Adipocyte (in vitro differentiated cells): ENCODE measurements around the gene CLDN3.

ENCODE experiments used
- DNase-seq: peaks from one replicate; pipeline ENCODE4 v3.0.0-alpha.2; 2015; ENCODE audit warnings: low read depth
- H3K27me3 ChIP-seq: replicated peaks from 2 replicates; pipeline ENCODE4 v1.7.0; 2013; ENCODE audit warnings: mild to moderate bottlenecking, low read length, moderate library complexity; ENCODE audit not compliant: control insufficient read depth, insufficient read depth
- H3K36me3 ChIP-seq: 2 replicates; pipeline ENCODE4 v1.7.0; 2013; ENCODE audit warnings: low read length, mild to moderate bottlenecking, moderate library complexity; ENCODE audit not compliant: control insufficient read depth, insufficient read depth, severe bottlenecking
- H3K4me1 ChIP-seq: 2 replicates; pipeline ENCODE4 v1.7.0; 2013; ENCODE audit warnings: mild to moderate bottlenecking, low read length, moderate library complexity; ENCODE audit not compliant: control insufficient read depth, insufficient read depth
- H3K4me3 ChIP-seq: 2 replicates; pipeline ENCODE4 v1.7.0; 2013; ENCODE audit warnings: mild to moderate bottlenecking, low read length, moderate library complexity
- H3K9ac ChIP-seq: 2 replicates; pipeline ENCODE4 v1.7.0; 2013; ENCODE audit warnings: mild to moderate bottlenecking, low read length, moderate library complexity
- H3K9me3 ChIP-seq: 2 replicates; pipeline ENCODE4 v1.7.0; 2013; ENCODE audit warnings: mild to moderate bottlenecking, low read length, moderate library complexity; ENCODE audit not compliant: control insufficient read depth

CLDN3 gene

DNA sequence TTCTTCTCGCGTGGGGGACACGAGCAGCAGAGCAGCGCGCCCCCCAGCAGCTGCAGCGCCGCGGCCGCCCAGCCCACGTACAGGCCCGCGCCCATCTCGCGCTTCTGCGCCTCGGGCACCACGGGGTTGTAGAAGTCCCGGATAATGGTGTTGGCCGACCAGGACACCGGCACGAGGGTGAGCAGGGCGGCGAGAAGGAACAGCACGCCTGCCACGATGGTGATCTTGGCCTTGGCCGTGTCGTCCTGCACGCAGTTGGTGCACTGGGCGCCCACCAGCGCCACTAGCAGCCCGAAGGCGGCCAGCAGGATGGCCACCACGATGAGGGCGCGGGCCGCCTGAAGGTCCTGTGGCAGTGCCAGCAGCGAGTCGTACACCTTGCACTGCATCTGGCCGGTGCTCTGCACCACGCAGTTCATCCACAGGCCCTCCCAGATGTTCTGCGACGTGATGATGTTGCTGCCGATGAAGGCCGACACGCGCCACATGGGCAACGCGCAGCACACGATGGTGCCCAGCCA, 529 bp downstream of the CLDN3 start:
- H3K36me3 ChIP-seq, result no peaks in the 10 kb centered on the region
- H3K4me1 ChIP-seq, result no peaks in the 10 kb centered on the region
- H3K27me3 ChIP-seq, result peaks cover 22% of the 10 kb centered on the region
- no peak overlapping the region for H3K9ac ChIP-seq
- no peak overlapping the region for H3K4me3 ChIP-seq
- no peak for DNase-seq
- H3K9me3 ChIP-seq, result no peaks in the 10 kb centered on the region

DNA sequence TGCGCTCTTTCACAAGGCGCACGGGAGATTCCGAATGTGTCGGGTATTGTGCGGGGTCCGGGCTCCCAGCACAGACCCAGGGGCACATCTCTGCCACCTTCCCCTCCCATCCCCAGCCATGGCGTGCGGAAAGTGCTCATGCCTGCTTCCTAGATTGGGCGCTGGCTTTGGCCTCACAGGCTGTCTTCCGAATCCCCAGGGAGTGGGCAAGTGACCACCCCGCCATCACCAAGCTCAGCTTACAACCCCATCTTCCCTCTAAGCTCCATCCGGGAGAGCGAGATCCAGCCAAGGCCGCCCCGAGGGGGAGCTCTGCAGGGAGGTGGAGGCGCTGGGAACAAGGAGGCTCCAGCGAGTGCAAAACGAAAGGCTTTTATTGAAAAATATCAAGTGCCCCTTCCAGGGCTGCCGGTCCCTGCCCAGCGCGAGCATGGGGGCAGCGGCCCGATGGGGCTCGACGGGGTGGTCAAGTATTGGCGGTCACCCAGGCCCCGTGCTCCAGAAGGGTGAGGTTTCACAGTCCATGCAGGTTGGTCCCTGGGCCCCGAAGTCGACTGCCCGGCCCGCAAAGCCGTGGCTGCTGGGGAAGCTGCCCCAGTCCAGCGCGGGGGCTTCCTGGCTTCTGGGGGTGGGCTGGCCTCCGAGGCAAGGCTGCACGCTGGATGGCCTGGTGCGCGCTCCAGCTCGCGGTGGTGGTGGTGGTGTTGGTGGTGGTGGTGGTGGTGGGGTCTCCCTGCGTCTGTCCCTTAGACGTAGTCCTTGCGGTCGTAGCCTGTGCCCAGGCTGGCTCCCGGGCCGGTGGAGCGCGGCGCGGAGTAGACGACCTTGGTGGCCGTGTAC, 1.2 kb downstream of the CLDN3 start:
- peaks cover 22% of the 10 kb centered on the region for H3K27me3 ChIP-seq
- H3K9me3 ChIP-seq, result no peaks in the 10 kb centered on the region
- no peaks in the 10 kb centered on the region for H3K36me3 ChIP-seq
- H3K4me3 ChIP-seq, result peak overlapping the region; percentile 37
- no peaks in the 10 kb centered on the region for H3K4me1 ChIP-seq
- DNase-seq, result no peak
- H3K9ac ChIP-seq, result no peak overlapping the region

DNA sequence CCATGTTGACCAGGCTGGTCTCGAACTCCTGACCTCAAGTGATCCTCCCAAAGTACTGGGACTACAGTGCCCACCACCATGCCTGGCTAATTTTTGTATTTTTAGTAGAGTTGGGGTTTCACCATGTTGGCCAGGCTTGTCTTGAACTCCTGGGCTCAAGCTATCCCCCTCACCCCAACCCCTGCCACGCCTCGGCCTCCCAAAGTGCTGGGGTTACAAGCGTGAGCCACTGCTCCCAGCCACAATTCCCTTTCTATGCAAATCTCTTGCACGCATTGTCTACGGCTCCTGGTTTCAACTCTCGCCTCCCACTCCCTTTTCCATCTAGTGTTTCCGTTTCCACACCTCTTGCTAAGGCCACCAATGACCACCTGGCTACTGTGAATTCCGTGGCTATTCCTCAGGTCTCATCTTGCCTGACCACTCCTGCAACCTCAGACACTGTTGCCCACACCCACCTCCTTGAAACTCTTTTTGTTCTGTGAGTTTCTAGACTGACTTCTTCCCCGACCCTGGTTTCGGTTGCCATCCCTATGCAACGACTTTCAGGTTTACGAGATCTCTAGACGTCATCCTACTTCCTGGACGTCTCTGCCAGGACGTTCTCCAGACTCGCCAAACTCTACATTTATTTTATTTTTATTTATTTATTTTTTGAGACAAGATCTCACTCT, 3.4 kb downstream of the CLDN3 start:
- H3K9me3 ChIP-seq, result no peaks in the 10 kb centered on the region
- H3K27me3 ChIP-seq, result peaks cover 22% of the 10 kb centered on the region
- H3K4me1 ChIP-seq, result no peaks in the 10 kb centered on the region
- DNase-seq, result no peak
- no peak overlapping the region for H3K9ac ChIP-seq
- H3K36me3 ChIP-seq, result no peaks in the 10 kb centered on the region
- H3K4me3 ChIP-seq, result no peak overlapping the region

DNA sequence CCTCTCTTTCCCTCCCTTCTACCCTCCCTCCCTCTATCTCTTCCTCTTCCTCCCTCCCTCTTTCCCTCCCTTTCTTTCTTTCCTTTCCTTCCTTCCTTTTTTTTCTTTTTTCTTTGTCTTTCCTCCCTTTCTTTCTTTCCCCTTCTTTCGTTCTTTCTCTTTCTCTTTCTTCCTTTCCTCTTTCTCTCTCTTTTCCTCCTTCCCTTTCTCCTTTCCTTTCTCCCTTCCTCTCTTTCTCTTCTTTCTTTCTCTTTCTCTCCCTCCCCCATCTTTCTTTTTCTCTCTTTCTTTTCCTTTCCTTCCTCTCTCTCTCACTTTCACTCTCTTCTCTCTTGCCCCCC, 7.4 kb downstream of the CLDN3 start:
- H3K36me3 ChIP-seq, result no peaks in the 10 kb centered on the region
- DNase-seq, result no peak
- H3K9ac ChIP-seq, result no peak overlapping the region
- H3K4me1 ChIP-seq, result no peaks in the 10 kb centered on the region
- H3K9me3 ChIP-seq, result no peaks in the 10 kb centered on the region
- no peak overlapping the region for H3K4me3 ChIP-seq
- H3K27me3 ChIP-seq, result no peaks in the 10 kb centered on the region

DNA sequence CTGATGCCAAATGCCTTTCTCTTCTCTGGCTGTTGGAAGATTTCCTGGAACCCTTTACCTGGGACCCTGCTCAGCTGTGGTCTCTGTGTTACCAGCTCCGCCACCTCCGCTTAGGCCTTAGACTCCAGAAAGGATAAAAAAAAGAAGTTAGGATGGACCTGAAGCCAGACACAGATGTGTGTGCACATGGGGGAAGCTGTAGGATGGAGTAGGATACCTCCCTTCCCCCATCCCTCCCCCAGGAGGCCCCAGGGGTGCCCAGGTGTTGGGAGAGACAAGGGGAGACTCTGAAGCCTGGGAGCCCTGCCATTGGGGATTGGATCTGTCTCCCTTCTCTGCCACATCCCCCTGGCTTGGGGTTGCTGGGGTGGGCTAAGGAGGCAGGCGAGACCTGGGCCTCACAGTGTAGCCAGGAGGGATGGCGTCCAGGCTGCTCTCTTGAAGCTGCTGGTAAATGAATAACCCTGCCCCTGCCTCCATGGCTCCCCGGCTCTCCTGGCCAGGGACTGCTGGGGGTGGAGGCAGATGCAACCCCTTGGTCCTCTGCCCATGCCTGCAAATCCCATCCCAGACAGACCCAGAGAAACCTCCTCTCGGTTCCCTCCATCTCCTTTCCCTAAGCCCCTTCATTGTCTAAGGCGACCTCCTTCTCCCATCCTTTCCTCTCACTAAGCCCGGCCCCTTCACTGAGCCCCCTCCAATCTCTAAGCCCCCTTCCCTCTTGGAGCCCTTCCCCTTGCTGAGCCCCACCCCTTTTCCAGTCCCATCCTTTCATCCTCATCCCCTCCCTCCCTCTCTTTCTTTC, 8.0 kb downstream of the CLDN3 start:
- no peak overlapping the region for H3K4me3 ChIP-seq
- DNase-seq, result no peak

DNA sequence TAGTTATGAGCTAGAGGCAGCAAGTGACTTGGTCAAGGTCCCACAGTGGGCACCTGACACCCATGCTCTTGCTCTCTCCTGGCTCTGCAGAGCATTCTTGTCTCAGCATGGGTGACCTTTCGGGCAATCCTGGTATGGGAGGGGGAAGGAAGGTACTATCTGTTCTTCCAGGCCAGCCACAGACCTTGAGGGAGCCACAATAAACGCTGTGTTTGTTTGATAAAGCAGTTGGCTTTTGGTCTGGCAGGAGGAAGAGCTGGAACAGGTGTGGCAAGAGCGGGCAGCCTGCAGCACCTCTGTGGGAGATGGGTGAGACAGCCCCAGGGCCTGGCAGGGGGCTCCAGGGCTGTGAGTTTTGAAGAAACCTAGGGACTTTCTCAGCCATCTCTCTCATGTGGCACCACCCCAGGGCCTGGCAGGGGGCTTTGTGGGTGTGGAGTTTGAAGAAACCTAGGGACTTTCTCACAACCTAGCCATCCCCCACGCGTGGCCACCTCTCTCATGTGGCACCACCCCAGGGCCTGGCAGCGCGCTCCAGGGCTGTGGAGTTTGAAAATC, 11.4 kb downstream of the CLDN3 start:
- no peaks in the 10 kb centered on the region for H3K9me3 ChIP-seq
- no peak overlapping the region for H3K4me3 ChIP-seq
- no peaks in the 10 kb centered on the region for H3K27me3 ChIP-seq
- DNase-seq, result no peak
- H3K36me3 ChIP-seq, result no peaks in the 10 kb centered on the region
- no peak overlapping the region for H3K9ac ChIP-seq
- no peaks in the 10 kb centered on the region for H3K4me1 ChIP-seq

More for the DNA sequence above, 8.0 kb downstream of the CLDN3 start:
- no peak overlapping the region for H3K9ac ChIP-seq
- no peaks in the 10 kb centered on the region for H3K36me3 ChIP-seq
- H3K9me3 ChIP-seq, result no peaks in the 10 kb centered on the region
- no peaks in the 10 kb centered on the region for H3K4me1 ChIP-seq
- no peaks in the 10 kb centered on the region for H3K27me3 ChIP-seq

DNA sequence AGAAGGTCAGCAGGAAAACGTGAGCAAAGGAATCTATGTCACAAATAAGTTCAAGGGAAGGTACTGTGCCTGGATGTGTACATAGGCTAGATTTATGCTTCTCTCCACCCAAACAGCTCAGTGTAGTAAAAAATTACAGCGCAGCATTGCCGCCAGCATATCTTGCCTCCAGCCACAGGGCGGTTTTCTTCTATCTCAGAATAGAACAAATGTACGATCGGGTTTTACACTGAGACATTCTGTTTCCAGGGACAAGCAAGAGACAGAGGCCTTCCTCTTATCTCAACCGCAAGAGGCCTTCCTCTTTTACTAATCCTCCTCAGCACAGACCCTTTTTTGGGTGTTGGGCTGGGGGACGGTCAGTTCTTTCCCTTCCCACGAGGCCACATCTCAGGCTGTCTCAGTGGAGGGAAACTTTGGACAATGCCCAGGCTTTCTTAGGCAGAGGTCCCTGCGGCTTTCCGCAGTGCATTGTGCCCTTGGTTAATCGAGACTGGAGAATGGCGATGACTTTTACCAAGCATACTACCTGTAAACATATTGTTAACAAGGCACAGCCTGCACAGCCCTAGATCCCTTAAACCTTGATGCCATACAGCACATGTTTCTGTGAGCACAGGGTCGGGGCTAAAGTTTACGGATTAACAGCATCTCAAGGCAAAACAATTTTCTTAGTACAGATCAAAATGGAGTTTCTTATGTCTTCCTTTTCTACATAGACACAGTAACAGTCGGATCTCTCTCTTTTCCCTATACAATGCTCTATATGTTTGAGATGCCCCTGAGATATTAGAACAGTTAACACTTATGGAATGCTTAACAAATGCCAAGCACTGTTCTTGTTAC, 19.9 kb downstream of the CLDN3 start:
- Histone ChIP-seq H3K9ac (no peak overlapping the region), H3K27me3 (no peaks in the 10 kb centered on the region), H3K36me3 (no peaks in the 10 kb centered on the region), H3K4me3 (no peak overlapping the region), H3K4me1 (no peaks in the 10 kb centered on the region), H3K9me3 (no peaks in the 10 kb centered on the region)
- no peak for DNase-seq

DNA sequence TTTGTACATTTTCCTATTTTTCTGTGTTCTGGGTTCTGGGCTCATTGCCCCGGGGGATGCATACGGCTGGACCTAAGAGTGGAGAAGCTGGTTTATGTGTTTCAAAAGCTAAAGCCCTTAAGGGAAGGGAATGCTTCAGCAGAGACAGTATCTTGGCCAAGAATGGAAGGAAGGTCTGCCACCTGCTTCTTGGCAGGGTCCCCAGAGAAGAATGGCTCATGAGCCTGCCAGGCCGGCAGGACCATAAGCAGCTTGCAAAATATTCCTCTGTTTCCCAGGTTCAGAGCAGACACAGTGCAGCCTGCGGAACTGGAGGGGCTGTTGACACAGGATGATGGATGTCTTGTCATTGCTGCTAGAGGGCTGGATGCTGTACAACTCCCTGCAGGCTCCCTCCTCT, 23.7 kb downstream of the CLDN3 start:
- no peak for DNase-seq

DNA sequence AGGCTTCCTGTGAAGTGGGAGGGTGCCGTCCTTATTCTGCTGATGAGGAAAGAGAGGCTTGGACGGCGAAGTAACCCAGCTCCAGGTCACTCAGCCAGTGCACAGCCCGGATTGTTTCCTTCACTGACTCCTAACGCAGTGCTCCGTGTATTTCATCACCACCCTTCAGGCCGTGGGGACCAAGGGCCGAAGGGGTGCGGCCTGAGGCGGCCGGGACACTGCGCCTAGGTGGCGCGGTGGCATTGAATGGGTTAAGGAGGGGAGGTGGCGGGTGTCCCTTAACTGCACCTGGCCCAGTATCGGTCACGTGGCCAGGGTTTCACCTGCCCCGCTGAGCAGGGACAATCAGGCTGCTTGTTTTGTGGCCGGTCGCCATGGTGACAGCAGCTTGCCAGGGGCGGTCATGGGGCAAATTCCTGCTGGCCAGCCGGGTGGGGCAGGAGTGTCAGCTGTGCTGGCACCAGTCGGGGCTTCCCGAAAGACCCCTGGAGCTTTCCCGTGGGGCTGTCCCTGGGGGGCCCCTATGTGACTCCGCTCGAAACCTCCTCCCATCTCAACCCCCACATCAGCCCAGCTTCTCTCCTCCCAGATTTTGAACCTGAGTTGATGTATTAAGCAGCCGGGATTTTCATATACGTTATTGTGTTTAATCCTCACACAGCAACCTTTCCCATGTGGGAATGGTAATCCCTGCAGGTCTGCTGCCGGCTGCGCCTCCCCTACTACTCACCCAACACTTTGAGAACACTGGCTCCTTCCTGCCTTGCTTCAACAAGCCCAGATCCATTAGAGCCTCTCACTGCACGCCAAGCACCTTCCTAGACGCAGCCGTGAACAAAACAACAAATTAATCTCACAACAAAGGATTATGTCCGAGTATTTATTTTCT, 27.1 kb downstream of the CLDN3 start:
- Histone ChIP-seq H3K27me3 (no peaks in the 10 kb centered on the region), H3K4me1 (peaks cover 8% of the 10 kb centered on the region), H3K36me3 (no peaks in the 10 kb centered on the region), H3K9ac (no peak overlapping the region), H3K4me3 (no peak overlapping the region), H3K9me3 (no peaks in the 10 kb centered on the region)
- DNase-seq, result no peak

More for the DNA sequence above, 23.7 kb downstream of the CLDN3 start:
- no peaks in the 10 kb centered on the region for H3K36me3 ChIP-seq
- no peak overlapping the region for H3K9ac ChIP-seq
- H3K9me3 ChIP-seq, result no peaks in the 10 kb centered on the region
- no peaks in the 10 kb centered on the region for H3K27me3 ChIP-seq
- H3K4me3 ChIP-seq, result no peak overlapping the region
- H3K4me1 ChIP-seq, result peaks cover 8% of the 10 kb centered on the region

DNA sequence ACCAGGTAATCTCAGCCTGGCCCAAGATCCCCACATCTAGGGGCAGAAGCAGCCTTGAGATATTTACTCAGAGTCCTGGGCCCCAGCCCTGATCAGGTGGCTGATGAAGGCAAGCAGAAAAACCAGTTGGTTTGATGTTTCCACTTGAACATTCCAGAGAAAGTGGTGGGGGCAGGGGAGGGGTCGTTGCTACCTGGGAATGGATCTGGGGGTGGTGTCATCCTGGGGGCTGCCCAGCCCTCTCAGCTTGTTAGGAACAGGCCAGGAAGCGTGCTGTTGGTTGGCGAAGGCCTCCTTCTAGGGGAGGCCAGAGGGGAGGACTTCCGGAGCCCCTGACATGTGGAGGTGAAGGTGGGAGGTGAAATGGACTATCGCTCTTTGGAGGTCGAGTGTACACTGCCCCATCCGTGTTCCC, 27.7 kb downstream of the CLDN3 start:
- no peak for DNase-seq
- no peaks in the 10 kb centered on the region for H3K27me3 ChIP-seq
- no peaks in the 10 kb centered on the region for H3K9me3 ChIP-seq
- peaks cover 14% of the 10 kb centered on the region for H3K4me1 ChIP-seq
- H3K9ac ChIP-seq, result no peak overlapping the region
- H3K4me3 ChIP-seq, result no peak overlapping the region
- H3K36me3 ChIP-seq, result no peaks in the 10 kb centered on the region
